Stimulated activated CD4-positive, alpha-beta T cell treated with anti-CD3 and anti-CD28 coated beads, Interleukin-12 subunit alpha, Interleukin-12 subunit beta, amount 100 ng/mL, for 4 hours (primary cell): ENCODE results near the gene TOX3.

ENCODE experiments used
- DNase-seq: peaks from one replicate; pipeline ENCODE4 v3.0.0-alpha.2; 2020

Gene TOX3

DNA sequence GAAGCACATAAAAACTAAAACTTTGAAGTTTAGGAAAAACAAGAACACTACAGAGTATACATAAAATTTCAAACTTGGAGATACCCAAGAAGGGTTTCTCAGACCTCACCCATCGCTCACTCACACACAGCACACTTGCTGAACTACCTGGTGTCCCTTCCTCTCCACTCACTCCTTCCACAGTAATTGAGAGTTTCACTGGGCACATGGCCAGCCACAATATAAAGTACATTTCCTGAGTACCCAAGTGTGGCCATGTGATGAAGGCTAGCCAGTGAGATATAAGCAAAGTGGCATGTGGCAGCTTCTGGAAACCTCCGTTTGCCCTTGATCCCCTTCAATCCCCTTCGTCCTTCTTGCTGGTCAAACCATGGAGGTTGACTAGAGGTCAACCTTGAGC is 11.9 kb downstream of the TOX3 start:
- DNase-seq: no peak

GRCh38 chr16:52533296-52533695 is 13.6 kb downstream of the TOX3 start:
- no peak for DNase-seq

DNA sequence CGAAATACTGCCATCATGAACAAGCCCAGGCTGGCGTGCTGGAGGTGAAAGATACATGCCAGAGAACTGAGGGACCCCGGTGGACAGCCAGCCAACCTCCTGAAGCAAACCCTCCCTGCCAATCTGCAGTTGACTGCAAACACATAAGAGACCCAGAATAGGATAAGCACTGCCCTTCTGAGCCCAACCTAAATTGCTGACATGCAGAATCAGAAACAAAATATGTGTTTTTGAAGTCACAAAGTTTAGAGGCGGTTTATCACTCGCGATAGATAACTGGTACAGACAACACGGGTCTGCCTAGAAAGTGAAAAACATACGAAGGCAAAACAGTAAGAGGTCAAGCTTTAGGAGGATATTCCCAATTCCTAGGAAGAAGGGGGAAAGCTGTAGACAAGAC is 14.6 kb downstream of the TOX3 start:
- no peak for DNase-seq

- no peak for DNase-seq
Measured at GRCh38 chr16:52529226-52529625, 17.7 kb downstream of the TOX3 start.

DNA sequence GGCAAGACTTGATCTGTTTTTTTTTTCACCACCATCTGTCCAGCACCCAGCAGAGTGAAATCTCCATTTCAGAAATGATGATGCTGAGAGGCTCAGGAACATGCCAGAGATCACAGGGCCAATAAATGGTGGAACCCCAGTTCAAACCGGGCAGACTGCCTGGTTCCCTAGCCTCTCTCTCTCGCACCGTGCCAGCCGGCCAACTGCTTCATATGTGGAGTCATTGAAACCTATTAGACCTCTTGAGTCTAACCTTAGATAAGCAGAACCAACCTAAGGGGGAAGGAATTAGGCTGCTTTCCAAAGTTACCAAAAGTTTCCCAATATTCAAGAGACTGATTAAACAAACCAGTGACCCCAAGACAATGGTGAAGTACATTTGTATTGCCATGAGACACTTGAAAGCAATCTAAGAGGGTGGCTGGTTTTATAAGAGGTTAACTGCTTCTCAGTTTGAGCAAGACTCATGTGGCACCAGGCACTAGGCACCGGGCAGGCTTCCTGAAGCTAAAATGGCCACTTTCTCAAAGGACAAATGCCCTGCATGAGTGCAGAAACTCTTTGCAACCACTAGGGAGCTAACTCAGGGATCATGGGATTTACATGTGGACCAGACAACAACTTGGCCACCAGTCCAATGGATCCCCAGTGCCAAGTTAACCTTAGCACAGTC is 18.4 kb downstream of the TOX3 start:
- DNase-seq: no peak

- DNase-seq: no peak
Measured at GRCh38 chr16:52526830-52527229, 20.1 kb downstream of the TOX3 start.

DNA sequence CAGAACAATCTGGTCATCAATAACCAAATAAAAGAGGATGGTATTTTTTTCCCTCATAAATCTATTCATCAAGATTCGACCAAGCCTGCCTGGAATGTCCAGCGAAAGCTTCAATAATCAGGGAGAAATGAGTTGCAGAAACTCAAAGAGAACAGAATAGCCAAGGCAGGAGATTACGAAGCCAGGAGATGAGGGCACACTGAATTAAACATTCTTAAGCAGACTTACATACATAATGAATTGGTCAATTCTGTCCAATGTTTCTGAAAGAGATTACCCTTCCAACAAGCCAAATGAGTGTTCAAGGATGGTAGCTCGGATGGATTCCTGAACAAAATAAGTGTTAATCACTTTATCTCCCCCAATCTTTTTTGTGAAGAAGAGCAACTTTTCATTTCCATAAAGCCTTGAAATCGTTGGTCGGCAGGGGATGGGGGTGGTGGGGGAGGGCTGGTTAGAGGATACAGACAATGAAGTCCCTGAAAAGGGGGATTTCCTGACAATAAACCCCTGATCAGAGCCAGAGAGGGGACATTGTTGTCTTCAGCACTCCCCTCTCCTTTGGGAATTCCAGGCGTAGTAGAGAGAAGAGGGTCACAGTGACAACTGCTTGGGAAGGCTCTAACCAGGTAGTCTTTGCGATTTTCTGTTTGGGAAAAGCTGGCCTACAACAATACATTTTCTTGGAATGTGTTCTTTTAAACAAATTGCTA is 20.7 kb downstream of the TOX3 start:
- DNase-seq: no peak

DNA sequence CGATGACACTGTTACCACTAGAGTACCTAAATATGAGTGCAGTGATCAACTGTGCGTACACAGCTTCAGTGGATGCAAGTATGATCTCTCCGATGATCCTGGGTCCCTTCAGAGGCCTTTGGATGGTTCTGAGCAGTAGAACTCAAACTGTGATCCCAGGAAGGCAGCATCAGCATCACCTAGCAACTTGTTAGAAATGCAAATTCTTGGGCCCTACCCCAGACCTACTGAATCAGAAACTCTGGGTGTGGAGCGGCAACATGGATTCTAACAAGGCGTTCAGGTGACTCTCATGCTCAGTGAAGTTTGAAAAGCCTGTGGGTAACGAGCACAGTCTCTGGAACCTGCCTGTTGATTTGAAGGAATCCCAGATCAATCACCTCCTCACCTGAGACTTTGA is 25.4 kb downstream of the TOX3 start:
- no peak for DNase-seq

- DNase-seq: no peak
Measured at GRCh38 chr16:52518884-52519283, 28.1 kb downstream of the TOX3 start.

- DNase-seq: no peak
Measured at GRCh38 chr16:52515068-52515671, 31.8 kb downstream of the TOX3 start.

- no peak for DNase-seq
Measured at GRCh38 chr16:52512297-52512987, 34.5 kb downstream of the TOX3 start.

DNA sequence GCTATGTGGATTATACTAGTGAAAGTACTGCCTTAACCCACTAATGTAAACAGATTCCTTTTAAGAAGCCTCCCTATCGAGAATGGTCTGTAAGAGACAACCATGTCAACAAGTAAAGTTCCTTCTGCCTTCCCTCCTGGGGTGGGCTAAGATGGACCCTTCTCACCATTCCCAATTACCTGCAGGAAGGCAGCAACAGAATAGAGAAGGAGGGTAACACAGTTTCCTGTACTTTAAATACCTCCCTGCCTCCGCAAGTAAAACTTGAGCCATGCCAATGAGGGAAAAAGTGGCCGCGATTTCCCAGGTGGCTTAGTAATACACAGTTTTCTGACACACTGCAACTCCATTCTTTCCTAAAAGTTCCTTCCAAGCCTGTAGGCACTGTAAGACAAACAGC is 45.2 kb downstream of the TOX3 start:
- no peak for DNase-seq

- no peak for DNase-seq
Measured at GRCh38 chr16:52500963-52501362, 46.0 kb downstream of the TOX3 start.

GRCh38 chr16:52499060-52499440 is 47.9 kb downstream of the TOX3 start:
- no peak for DNase-seq

GRCh38 chr16:52498328-52499059 is 48.4 kb downstream of the TOX3 start:
- DNase-seq: no peak

- no peak for DNase-seq
Measured at GRCh38 chr16:52497067-52497816, 49.7 kb downstream of the TOX3 start.

GRCh38 chr16:52496051-52496876 is 50.7 kb downstream of the TOX3 start:
- DNase-seq: no peak

- DNase-seq: no peak
Measured at GRCh38 chr16:52494621-52495020, 52.3 kb downstream of the TOX3 start.

DNA sequence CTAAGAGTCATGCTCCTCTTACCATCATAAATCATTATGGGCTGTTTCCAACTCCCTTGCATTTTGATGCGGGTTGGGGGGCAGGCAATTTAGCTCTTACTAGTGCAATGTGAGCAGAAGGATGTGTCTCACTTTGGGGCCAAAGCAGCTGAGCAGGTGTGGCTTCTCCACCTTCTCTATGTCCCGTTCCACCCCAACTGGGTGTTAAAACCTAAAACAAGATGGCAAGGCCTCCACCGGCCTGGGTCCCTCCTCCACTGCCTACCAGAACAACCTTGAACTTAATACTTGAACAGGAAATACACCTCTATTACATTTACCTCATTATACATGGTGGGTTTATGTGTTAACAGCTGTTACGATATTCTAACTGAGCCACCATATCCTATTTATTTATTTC is 52.8 kb downstream of the TOX3 start:
- DNase-seq: no peak

DNA sequence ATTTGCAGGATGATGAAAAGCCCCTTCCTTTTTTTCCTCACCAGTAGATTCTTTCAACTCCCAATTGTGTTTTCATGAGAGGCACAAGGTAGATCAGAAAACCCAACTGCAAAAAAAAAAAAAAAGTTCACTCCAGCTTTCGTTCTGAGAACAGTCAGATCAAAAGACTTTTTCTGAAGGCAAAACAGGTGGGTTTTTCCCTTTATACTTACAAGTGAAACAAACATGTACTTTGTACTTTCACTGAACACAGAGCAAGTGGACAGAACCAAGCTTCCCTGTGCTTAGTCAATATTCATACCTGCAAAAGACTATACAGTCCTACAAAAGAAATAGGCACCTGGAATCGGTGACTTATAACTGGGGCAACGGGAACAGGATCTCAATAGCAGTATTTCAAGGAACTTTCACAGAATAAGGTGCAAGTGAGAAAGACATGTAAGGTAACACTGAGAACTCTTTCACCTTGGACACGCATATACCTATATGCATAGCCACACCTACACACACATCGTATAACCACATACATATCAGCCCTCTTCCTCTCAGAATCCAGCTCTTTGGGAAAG is 54.1 kb downstream of the TOX3 start:
- DNase-seq: no peak

GRCh38 chr16:52491216-52491615 is 55.7 kb downstream of the TOX3 start:
- no peak for DNase-seq
